ENCODE data around the gene TMEM132D. TPM values are rescaled to one million over a fixed set of nuclear protein-coding genes. Genes with fewer than 3 reads are reported as not detected.

TMEM132D gene
- total RNA-seq, 1 donor = not detected

- no peak for DNase-seq (ENCODE audit: insufficient read length, low spot score, missing footprints)
- H2AFZ ChIP-seq (ENCODE audit: low read length) = no peak overlapping the region
- no peaks in the 10 kb centered on the region for H3K27me3 ChIP-seq (ENCODE audit: insufficient read depth, low read length)
- no peak overlapping the region for H3K27ac ChIP-seq (ENCODE audit: low read depth, low read length)
- no peaks in the 10 kb centered on the region for H3K9me3 ChIP-seq (ENCODE audit: low read depth, low read length)
- H3K4me1 ChIP-seq (ENCODE audit: insufficient read depth, low read length) = no peaks in the 10 kb centered on the region
- TF ChIP-seq CTCF (IDR thresholded peaks at IDR 0.05; ENCODE audit: extremely low read depth, low read depth, low read length) = no peak
- H3K36me3 ChIP-seq (ENCODE audit: insufficient read depth, low read length) = no peaks in the 10 kb centered on the region
- H4K20me1 ChIP-seq (ENCODE audit: insufficient read depth, low read length) = no peaks in the 10 kb centered on the region
- H3K4me3 ChIP-seq (ENCODE audit: insufficient read depth, low read length) = no peak overlapping the region
- no peaks in the 10 kb centered on the region for H3K79me2 ChIP-seq (ENCODE audit: insufficient read depth, low read length)
- H3K4me2 ChIP-seq (ENCODE audit: insufficient read depth, low read length) = no peak overlapping the region
Observed at GRCh38 chr12:129034558-129035289, 869.1 kb downstream of the TMEM132D start.

DNA sequence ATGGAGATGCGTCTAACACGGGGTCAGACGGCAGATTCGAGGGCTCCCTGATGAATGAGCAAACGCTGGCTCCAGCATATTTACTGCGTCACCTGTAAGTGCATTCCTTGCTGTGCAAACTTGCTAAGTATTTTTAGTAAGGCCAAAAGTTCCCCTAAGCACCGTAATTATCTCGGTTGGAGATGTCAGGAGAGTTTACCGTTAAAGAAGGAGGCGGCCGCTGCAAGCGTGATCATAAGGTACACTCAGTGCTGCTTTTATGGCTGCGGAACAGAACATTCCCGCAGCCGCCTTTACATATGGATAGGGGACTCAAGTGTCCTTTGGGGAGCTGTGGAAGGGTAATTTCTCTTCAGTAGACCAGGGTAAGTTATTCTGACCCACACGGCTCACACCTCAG lies 875.0 kb downstream of the TMEM132D start:
- H3K9me3 ChIP-seq (ENCODE audit: low read depth, low read length) = no peaks in the 10 kb centered on the region
- no peaks in the 10 kb centered on the region for H3K79me2 ChIP-seq (ENCODE audit: insufficient read depth, low read length)
- no peak for TF ChIP-seq CTCF (IDR thresholded peaks at IDR 0.05; ENCODE audit: extremely low read depth, low read depth, low read length)

DNA sequence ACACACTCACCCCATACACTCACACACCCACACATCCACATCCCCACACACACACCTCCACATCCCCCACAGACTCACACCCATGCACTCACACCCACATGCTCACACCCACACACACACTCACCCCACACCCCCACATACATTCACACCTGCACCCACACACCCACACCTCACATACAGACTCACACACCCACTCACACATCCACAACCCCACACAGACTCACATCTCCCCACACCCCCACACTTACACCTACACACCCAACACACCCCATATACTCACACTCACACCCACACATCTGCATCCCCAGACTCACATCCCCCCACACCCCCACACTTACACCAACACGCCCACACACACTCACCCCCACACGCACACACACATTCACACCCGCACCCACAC lies 878.8 kb downstream of the TMEM132D start:
- Histone ChIP-seq H3K4me3 (ENCODE audit: insufficient read depth, low read length) (no peak overlapping the region), H3K9me3 (ENCODE audit: low read depth, low read length) (no peaks in the 10 kb centered on the region)

More for the DNA sequence above, 875.0 kb downstream of the TMEM132D start:
- H4K20me1 ChIP-seq (ENCODE audit: insufficient read depth, low read length) = no peaks in the 10 kb centered on the region
- DNase-seq (ENCODE audit: insufficient read length, low spot score, missing footprints) = no peak
- no peaks in the 10 kb centered on the region for H3K36me3 ChIP-seq (ENCODE audit: insufficient read depth, low read length)
- no peak overlapping the region for H3K4me2 ChIP-seq (ENCODE audit: insufficient read depth, low read length)
- H3K4me1 ChIP-seq (ENCODE audit: insufficient read depth, low read length) = no peaks in the 10 kb centered on the region
- no peak overlapping the region for H3K27ac ChIP-seq (ENCODE audit: low read depth, low read length)
- H2AFZ ChIP-seq (ENCODE audit: low read length) = no peak overlapping the region
- no peak overlapping the region for H3K4me3 ChIP-seq (ENCODE audit: insufficient read depth, low read length)
- H3K27me3 ChIP-seq (ENCODE audit: insufficient read depth, low read length) = no peaks in the 10 kb centered on the region

More for the DNA sequence above, 878.8 kb downstream of the TMEM132D start:
- Histone ChIP-seq H3K4me2 (ENCODE audit: insufficient read depth, low read length) (no peak overlapping the region), H3K36me3 (ENCODE audit: insufficient read depth, low read length) (no peaks in the 10 kb centered on the region), H3K79me2 (ENCODE audit: insufficient read depth, low read length) (no peaks in the 10 kb centered on the region), H2AFZ (ENCODE audit: low read length) (no peak overlapping the region), H3K27ac (ENCODE audit: low read depth, low read length) (no peak overlapping the region), H4K20me1 (ENCODE audit: insufficient read depth, low read length) (no peaks in the 10 kb centered on the region), H3K4me1 (ENCODE audit: insufficient read depth, low read length) (no peaks in the 10 kb centered on the region), H3K27me3 (ENCODE audit: insufficient read depth, low read length) (no peaks in the 10 kb centered on the region)
- DNase-seq (ENCODE audit: insufficient read length, low spot score, missing footprints) = no peak
- TF ChIP-seq CTCF (IDR thresholded peaks at IDR 0.05; ENCODE audit: extremely low read depth, low read depth, low read length) = no peak

Small RNA genes lying within 50 kb of the gene (small RNA-seq; reads per million reads assigned to genes)
- not detected for gene RF02271

Data from osteoblast (primary cell).